Neutrophil (primary cell): Measurements from ENCODE around the gene CDKAL1.

Experiments
- H3K27ac ChIP-seq: fragments of 200-600 bp; sonication (generic); 2 replicates; pipeline ENCODE4 v1.5.1; 2016; ENCODE audit warnings: mild to moderate bottlenecking, moderate library complexity
- H3K27me3 ChIP-seq: fragments of 200-600 bp; sonication (generic); 2 replicates; pipeline ENCODE4 v1.6.0; 2016; ENCODE audit warnings: mild to moderate bottlenecking
- H3K36me3 ChIP-seq: fragments of 200-600 bp; sonication (generic); 2 replicates; pipeline ENCODE4 v1.5.1; 2017
- H3K4me1 ChIP-seq, 2 experiments: fragments of 200-600 bp in 1 of 2; sonication (generic) in 1 of 2; 1 replicate in 1 of 2; 2 replicates in 1 of 2; pipeline versions ENCODE4 v1.5.1 to v1.6.1; 2013 to 2016; ENCODE audit warnings: low read depth in 1 of 2, low read length in 1 of 2, mild to moderate bottlenecking in 1 of 2, moderate library complexity in 1 of 2; ENCODE audit not compliant: control insufficient read depth in 1 of 2, insufficient read depth in 1 of 2
- H3K4me3 ChIP-seq, 2 experiments: fragments of 200-600 bp in 1 of 2; sonication (generic) in 1 of 2; 1 replicate in 1 of 2; 2 replicates in 1 of 2; pipeline ENCODE4 v1.5.1; 2013 to 2016; ENCODE audit warnings: low read depth in 1 of 2, low read length in 1 of 2, mild to moderate bottlenecking in 1 of 2, moderate library complexity in 1 of 2
- H3K9me3 ChIP-seq: fragments of 200-600 bp; sonication (generic); 2 replicates; pipeline ENCODE4 v1.5.1; 2016
- CTCF ChIP-seq: fragments of 200-600 bp; sonication (generic); IDR thresholded peaks from 2 replicates; pipeline ENCODE4 v1.5.1; 2016; ENCODE audit warnings: antibody characterized with exemption

The CDKAL1 gene

DNA sequence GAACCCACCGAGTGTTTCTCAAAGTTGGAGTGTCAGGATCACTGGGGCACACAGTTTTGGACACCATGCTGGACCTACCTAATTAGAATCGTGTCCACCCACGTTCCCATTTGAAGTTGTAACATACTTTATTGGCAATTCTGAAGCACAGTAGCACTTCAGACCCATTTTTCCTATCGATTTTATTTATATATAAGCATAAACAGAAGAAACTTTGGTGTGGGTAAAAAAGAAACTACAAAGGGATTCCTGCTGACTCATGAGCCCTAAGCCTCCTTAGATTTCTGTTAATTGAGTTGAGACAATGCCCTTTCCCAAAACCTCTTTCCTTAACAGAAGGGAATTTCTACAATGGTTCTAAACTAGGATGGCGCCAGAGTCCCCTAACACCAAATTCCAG lies 398.0 kb downstream of the CDKAL1 start:
- no peak for TF ChIP-seq CTCF
- H3K36me3 ChIP-seq, result no peaks in the 10 kb centered on the region
- no peak overlapping the region for H3K27ac ChIP-seq
- no peaks in the 10 kb centered on the region for H3K9me3 ChIP-seq
- H3K4me3 ChIP-seq, result no peak overlapping the region
- no peaks in the 10 kb centered on the region for H3K27me3 ChIP-seq
- no peaks in the 10 kb centered on the region for H3K4me1 ChIP-seq

GRCh38 chr6:20933057-20933788 lies 399.0 kb downstream of the CDKAL1 start:
- H3K27ac ChIP-seq, result no peak overlapping the region
- H3K36me3 ChIP-seq, result no peaks in the 10 kb centered on the region
- H3K4me1 ChIP-seq, result no peaks in the 10 kb centered on the region
- TF ChIP-seq CTCF, result no peak
- H3K4me3 ChIP-seq, result no peak overlapping the region
- H3K9me3 ChIP-seq, result no peaks in the 10 kb centered on the region
- no peaks in the 10 kb centered on the region for H3K27me3 ChIP-seq

DNA sequence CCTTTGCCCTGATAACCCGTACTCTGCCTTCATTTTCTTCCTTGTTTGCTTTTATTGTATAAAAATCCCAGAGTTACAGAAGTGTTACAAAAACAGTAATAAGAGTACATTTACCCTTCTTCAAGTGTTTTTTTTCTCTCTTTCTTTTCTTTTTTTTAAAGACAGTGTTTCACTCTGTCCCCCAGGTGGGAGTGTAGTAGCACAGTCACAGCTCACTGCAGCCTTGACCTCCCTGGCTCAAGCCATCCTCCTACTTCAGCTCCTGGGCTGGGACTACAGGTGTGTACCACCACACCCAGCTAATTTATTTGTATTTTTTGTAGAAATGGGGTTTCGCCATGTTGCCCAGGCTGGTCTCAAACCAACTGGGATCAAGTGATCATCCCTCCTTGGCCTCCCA lies 402.7 kb downstream of the CDKAL1 start:
- Histone ChIP-seq H3K4me3 (no peak overlapping the region), H3K9me3 (no peaks in the 10 kb centered on the region), H3K4me1 (no peaks in the 10 kb centered on the region), H3K36me3 (no peaks in the 10 kb centered on the region), H3K27ac (no peak overlapping the region), H3K27me3 (no peaks in the 10 kb centered on the region)
- TF ChIP-seq CTCF, result no peak

DNA sequence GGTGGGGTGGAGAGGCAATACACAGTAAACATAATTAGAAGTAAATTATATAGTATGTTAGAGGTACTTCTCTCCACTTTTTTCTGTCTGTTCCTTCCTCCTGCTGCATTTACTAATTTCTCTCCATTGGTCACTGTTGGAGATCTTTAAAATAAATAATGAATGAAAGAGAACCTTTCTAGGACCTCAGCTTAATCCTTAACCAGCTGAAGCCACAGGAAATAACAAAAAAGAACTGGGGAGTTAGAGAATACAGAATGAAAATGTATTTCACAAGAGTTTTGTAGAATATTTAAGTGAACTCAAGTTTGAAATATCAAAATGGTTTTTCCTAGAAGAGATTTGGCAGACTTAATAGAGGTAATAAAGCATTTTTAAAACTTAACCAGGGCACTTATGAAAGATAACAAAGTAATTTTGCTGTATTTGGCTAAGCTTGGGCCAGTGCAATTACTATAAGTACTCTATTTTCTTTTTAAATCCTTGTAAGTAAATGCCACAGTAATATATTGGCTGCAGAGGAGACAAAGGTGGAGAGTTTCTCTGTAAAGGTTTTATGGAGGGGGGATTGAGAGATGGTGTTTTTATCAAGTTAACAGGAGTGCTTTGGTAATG lies 405.0 kb downstream of the CDKAL1 start:
- Histone ChIP-seq H3K4me1 (no peaks in the 10 kb centered on the region), H3K27me3 (no peaks in the 10 kb centered on the region), H3K36me3 (no peaks in the 10 kb centered on the region), H3K9me3 (no peaks in the 10 kb centered on the region), H3K4me3 (no peak overlapping the region), H3K27ac (no peak overlapping the region)
- TF ChIP-seq CTCF, result no peak

DNA sequence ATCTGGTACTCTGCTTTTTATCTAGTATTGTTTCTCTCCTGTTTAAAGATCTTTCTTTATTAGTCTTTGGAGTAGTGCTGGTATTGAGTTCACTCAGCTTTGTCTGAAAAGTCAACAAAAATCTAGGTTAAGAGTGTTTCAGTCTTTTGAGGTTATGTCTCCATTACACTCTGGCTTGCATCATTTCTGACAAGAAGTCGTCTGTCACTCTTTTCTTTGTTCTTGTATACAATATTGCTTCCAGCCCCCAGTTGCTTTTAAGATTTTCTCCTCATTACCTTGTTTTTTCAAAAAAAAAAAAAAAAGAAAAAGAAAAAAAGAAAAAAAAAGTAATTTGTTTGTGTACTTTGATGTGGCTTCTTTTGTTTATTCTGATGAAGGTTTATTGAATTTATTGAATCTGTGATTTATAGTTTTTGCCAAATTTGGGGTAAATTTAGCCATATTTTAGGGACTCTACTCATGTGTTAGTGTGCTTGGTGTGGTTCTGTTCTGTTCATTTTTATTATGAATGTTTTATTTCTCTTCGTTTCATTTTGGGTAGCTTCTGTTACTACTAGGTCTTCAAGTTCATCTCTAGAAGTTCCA lies 408.9 kb downstream of the CDKAL1 start:
- no peak for TF ChIP-seq CTCF
- no peaks in the 10 kb centered on the region for H3K36me3 ChIP-seq
- H3K4me1 ChIP-seq, result no peaks in the 10 kb centered on the region

More for the DNA sequence above, 408.9 kb downstream of the CDKAL1 start:
- Histone ChIP-seq H3K4me3 (no peak overlapping the region), H3K9me3 (no peaks in the 10 kb centered on the region), H3K27ac (no peak overlapping the region), H3K27me3 (no peaks in the 10 kb centered on the region)
